GM19193 (cell line): ENCODE measurements around the gene UPP2.

Experiments
- POLR2A ChIP-seq: IDR thresholded peaks from 4 replicates; pipeline ENCODE4 v1.6.1; 2011; ENCODE audit not compliant: insufficient read depth, insufficient read length; ENCODE audit errors: extremely low read depth

UPP2 gene

GRCh38 chr2:158095912-158096311 lies 5.8 kb upstream of the UPP2 start:
- TF ChIP-seq POLR2A, result no peak

GRCh38 chr2:158097481-158097880 lies 4.2 kb upstream of the UPP2 start:
- TF ChIP-seq POLR2A, result no peak

GRCh38 chr2:158098178-158098577 lies 3.5 kb upstream of the UPP2 start:
- no peak for TF ChIP-seq POLR2A

- no peak for TF ChIP-seq POLR2A
These were observed 2.0 kb upstream of the UPP2 start for GRCh38 chr2:158099716-158100115.

- no peak for TF ChIP-seq POLR2A
These were observed 1.3 kb upstream of the UPP2 start for GRCh38 chr2:158100411-158100810.

- no peak for TF ChIP-seq POLR2A
These were observed 770 bp downstream of the UPP2 start for GRCh38 chr2:158102446-158102845.

- TF ChIP-seq POLR2A, result no peak
These were observed 1.8 kb downstream of the UPP2 start for GRCh38 chr2:158103411-158104012.

- TF ChIP-seq POLR2A, result no peak
These were observed 3.2 kb downstream of the UPP2 start for GRCh38 chr2:158104903-158105302.

- no peak for TF ChIP-seq POLR2A
These were observed 11.3 kb downstream of the UPP2 start for GRCh38 chr2:158112992-158113391.

- TF ChIP-seq POLR2A, result no peak
These were observed 12.1 kb downstream of the UPP2 start for GRCh38 chr2:158113741-158114295.

- TF ChIP-seq POLR2A, result no peak
These were observed 12.8 kb downstream of the UPP2 start for GRCh38 chr2:158114516-158114915.

- no peak for TF ChIP-seq POLR2A
These were observed 13.6 kb downstream of the UPP2 start for GRCh38 chr2:158115202-158115767.

GRCh38 chr2:158116936-158117335 lies 15.3 kb downstream of the UPP2 start:
- no peak for TF ChIP-seq POLR2A

GRCh38 chr2:158120102-158120501 lies 18.4 kb downstream of the UPP2 start:
- TF ChIP-seq POLR2A, result no peak

- TF ChIP-seq POLR2A, result no peak
These were observed 19.3 kb downstream of the UPP2 start for GRCh38 chr2:158120664-158121641.
